DMS79 treated with DMSO at 0.1 percent for 48 hours (cell line): ENCODE data around the gene PTTG1IP.
"Not testable (repeated sequence)": the region's sequence is repeated elsewhere in the genome, so short reads cannot be mapped to it uniquely, and the experiment has no call there.

Experiments used
- DNase-seq: peaks from one replicate; lab custom pipeline; 2025; lab: John Stamatoyannopoulos, UW

The PTTG1IP gene

GRCh38 chr21:44881198-44881872 lies 7.8 kb upstream of the PTTG1IP start:
- no peak for DNase-seq

GRCh38 chr21:44880405-44881197 lies 7.1 kb upstream of the PTTG1IP start:
- no peak for DNase-seq

GRCh38 chr21:44879238-44879637 lies 5.7 kb upstream of the PTTG1IP start:
- not testable (repeated sequence) for DNase-seq

- DNase-seq = no peak
Observed at GRCh38 chr21:44878053-44878982, 4.8 kb upstream of the PTTG1IP start.

GRCh38 chr21:44876849-44877575 lies 3.5 kb upstream of the PTTG1IP start:
- no peak for DNase-seq

GRCh38 chr21:44875316-44875700 lies 1.8 kb upstream of the PTTG1IP start:
- peak; percentile 52 for DNase-seq

GRCh38 chr21:44874497-44875315 lies 1.2 kb upstream of the PTTG1IP start:
- DNase-seq = peak; percentile 55

GRCh38 chr21:44874240-44874496 lies 678 bp upstream of the PTTG1IP start:
- DNase-seq = no peak

- no peak for DNase-seq
Observed at GRCh38 chr21:44872649-44873355, 688 bp downstream of the PTTG1IP start.

- no peak for DNase-seq
Observed at GRCh38 chr21:44872323-44872648, 1.2 kb downstream of the PTTG1IP start.

GRCh38 chr21:44871576-44872269 lies 1.8 kb downstream of the PTTG1IP start:
- no peak for DNase-seq

- no peak for DNase-seq
Observed at GRCh38 chr21:44870748-44871495, 2.6 kb downstream of the PTTG1IP start.

GRCh38 chr21:44869781-44870747 lies 3.4 kb downstream of the PTTG1IP start:
- DNase-seq = no peak

GRCh38 chr21:44868707-44869106 lies 4.8 kb downstream of the PTTG1IP start:
- no peak for DNase-seq

GRCh38 chr21:44867999-44868700 lies 5.3 kb downstream of the PTTG1IP start:
- no peak for DNase-seq

- no peak for DNase-seq
Observed at GRCh38 chr21:44867464-44867863, 6.0 kb downstream of the PTTG1IP start.

GRCh38 chr21:44866780-44867179 lies 6.7 kb downstream of the PTTG1IP start:
- no peak for DNase-seq
